NCI-H2227 (cell line): ENCODE measurements around the gene GPR142.

ENCODE experiments used
- DNase-seq: peaks from one replicate; lab custom pipeline; 2025; ENCODE audit not compliant: unreplicated experiment; lab: John Stamatoyannopoulos, UW

Gene GPR142

DNA sequence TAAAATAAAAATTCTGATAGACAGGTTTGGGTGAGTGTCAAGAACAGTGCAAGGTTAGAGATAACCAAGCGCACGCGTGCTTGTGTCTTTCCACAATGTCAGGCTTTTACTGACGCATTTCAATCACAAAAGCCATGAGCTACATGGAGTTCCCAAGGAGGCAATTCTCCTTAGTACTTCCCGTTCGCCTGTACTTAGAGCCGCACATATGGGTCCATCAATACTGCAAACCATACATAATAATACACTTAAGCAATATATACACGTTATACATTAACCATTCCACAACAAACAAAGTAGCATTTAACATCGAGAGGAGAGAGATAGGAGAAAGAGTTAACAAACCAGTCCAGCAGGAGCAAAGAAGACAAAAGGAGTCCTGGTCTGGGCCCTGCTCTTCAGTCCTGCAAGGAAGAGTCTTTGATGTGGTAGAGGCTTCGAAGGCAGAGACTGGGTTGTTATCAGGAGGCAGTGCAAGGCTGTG, 52.7 kb downstream of the GPR142 start:
- DNase-seq = no peak
